HG03571 (cell line): ENCODE measurements around the gene BRD4.

Experiments
- ATAC-seq: cut with Tn5 transposase; IDR thresholded peaks from one replicate; pipeline ENCODE4 v1.9.1; 2021; ENCODE audit not compliant: unreplicated experiment

The BRD4 gene

DNA sequence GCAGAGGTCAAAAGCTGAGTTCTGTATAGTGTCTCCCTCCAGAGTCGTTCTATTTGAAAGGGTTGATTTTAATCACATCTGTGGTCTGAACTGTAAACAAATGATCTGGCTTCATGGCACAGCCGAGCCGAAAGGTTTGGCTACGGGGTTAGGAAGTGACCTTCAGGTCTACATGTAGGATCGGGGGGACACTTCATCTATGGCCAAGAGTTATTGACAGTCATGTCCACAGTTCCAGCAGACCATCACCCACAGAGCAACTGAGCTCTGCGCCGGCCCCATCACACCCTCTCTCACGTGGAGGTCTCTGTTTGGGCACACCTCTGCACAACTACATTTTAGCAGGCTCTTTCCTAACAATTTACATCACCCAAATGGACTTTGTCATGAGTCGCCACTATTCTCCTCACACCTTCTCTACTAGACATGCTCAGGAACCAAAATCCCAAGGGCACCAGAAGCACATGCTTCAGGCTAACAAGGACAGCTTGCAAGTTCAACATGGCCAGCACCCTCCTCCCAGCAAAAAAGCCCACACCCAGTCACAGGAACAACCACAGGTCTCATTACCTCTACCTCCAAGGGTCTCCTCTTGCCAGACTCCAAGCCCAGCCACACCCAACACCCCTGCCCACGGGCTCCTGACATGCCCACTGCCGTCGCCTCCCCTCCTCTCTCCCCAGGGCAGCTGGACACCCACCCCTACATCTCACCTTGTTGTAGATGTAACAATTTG is 64.0 kb downstream of the BRD4 start:
- ATAC-seq = no peak

- ATAC-seq = no peak
Measured at GRCh38 chr19:15266683-15267082, 65.7 kb downstream of the BRD4 start.

GRCh38 chr19:15265850-15266248 is 66.5 kb downstream of the BRD4 start:
- no peak for ATAC-seq

- ATAC-seq = no peak
Measured at GRCh38 chr19:15265214-15265849, 67.0 kb downstream of the BRD4 start.

DNA sequence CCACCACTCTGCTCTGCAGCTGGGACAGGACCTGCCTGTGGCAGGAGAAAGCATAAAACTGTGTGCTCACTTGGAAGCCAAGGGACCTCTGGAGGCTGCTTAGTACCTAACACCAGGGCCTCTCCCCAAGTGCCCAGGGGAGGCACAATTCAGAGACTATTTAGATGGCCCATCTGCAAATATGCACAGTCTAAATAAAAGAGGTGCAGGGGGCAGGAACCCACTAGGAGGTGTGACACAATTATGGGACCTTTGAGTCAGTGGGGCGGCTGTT is 67.5 kb downstream of the BRD4 start:
- no peak for ATAC-seq

GRCh38 chr19:15264061-15264932 is 68.0 kb downstream of the BRD4 start:
- ATAC-seq = no peak

DNA sequence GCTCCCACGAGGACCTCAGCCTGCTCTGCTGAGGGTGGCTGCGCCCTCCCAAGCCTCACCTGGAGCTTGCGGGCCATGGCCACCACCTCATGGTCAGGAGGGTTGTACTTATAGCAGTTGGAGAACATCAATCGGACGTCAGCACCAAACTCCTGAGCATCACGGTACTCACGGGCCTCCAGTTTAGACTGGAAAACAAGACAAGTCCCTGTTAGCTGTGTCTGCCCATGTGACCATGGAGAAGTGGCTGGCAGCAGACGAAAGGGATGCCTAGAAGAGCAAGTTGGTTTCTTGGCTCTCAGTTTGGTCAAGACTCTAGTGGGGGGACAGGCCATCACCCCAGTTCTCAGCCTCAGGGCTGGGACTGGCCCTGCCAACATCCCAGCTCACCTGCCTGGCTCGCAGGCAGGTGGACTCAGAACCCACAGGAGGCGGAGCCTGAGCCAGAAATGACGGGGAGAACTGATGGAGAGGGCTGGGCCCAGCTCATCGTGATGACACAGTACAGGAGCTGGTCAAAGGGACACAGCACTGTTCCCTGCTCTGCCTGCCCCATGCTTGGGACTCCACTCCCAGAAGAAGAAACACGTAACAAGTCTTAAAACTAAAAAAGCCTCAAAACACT is 68.9 kb downstream of the BRD4 start:
- no peak for ATAC-seq

GRCh38 chr19:15262011-15262410 is 70.3 kb downstream of the BRD4 start:
- ATAC-seq = no peak

DNA sequence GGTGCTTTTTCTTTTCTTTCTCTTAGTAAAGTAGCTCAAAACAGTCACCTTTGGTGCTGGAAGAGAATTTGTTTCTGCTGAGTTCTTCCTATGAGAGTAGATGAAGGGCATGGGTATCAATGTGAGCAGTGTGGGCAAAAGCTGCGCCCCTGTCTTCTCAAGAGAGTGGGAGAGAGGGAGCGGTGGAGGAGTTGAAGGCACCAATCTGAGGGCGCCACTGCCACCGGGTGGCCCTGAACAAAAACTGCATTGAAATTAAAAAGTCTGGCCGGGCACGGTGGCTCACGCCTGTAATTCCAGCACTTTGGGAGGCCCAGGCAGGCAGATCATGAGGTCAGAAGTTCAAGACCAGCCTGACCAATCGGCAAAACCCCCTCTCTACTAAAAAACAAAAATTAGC is 71.4 kb downstream of the BRD4 start:
- no peak for ATAC-seq

GRCh38 chr19:15259907-15260306 is 72.4 kb downstream of the BRD4 start:
- ATAC-seq = no peak

DNA sequence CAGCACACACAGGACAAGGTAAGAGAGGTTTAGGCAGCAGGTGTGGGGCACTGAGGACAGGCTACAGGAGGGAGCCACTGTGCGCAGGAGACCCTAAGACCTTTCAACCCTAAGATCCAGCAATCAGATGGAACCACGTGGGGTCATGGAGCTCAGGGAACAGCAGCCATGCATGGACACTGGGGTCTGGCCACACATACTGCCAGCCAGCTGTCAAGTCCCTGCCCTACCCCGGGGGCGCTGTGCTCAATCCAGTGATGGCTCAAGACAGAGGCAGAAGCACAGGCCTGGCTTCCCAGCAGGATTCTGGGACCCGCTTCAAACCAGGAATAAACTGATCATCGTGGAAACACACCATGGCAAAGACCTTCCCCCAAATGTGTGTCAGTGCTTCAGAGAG is 74.6 kb downstream of the BRD4 start:
- no peak for ATAC-seq

GRCh38 chr19:15256708-15257331 is 75.5 kb downstream of the BRD4 start:
- no peak for ATAC-seq

- ATAC-seq = no peak
Measured at GRCh38 chr19:15255359-15255990, 76.9 kb downstream of the BRD4 start.

DNA sequence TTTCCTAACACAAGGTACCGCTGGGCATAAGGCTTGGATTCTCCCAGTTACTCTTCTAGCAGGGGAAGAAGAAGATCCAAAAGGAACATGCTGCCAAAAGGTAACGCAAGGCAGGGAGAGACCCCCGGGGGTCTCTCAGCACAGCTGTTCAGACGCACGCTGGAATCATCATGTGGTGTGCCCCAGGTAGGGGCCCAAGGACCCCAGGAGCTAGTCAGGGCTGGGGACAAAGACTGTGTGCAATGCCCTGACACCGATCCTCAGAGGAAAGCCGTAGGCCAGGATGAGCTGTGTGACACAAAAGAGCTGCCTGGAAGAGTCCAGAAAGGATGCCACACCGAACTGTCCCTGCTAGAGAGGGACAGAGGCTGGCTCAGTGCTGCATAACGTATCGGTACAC is 77.8 kb downstream of the BRD4 start:
- ATAC-seq = no peak

- no peak for ATAC-seq
Measured at GRCh38 chr19:15253513-15253912, 78.8 kb downstream of the BRD4 start.

GRCh38 chr19:15253061-15253460 is 79.3 kb downstream of the BRD4 start:
- no peak for ATAC-seq

DNA sequence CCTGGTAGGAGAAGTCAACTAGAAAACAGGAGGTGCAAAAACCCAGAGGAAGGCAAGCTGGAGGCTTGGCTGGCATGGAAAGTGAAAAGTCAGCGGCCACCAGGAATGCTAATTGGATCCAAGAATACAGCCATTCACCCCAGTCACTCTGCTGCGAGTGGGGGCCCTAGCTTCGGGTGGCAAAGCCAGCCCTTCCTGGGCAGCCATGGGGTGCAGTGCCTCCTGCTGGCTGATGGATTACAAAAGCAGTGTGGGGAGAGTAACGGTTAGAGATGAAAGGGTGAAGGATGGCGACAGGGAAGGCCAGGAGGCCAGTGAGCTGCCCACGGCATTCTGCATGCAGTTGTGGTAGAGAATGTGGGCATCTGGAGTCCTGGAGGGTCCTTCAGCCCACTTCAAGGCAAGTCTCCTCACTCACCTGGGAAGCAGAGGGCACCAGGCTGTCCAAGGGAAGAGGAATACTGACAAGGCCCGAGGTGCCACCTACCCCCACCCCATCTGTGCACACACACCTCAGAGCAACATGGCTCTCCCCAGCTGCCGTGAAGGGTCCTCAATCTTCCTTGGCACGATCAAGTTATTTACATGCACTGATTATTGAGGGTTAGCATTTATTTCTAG is 79.8 kb downstream of the BRD4 start:
- ATAC-seq = no peak

GRCh38 chr19:15251749-15252397 is 80.5 kb downstream of the BRD4 start:
- ATAC-seq = no peak

GRCh38 chr19:15251010-15251748 is 81.2 kb downstream of the BRD4 start:
- no peak for ATAC-seq
